ENCODE results near the gene NME3.

- TF ChIP-seq CTCF (conservative IDR thresholded peaks at IDR 0.05), result no peak
- TF ChIP-seq EZH2 (IDR thresholded peaks at IDR 0.05; ENCODE audit: low read depth), result no peak
These were observed 5.1 kb downstream of the NME3 start for GRCh38 chr16:1766231-1766630.
